Measurements from ENCODE around the gene DOCK1. TPM values are rescaled to one million over a fixed set of nuclear protein-coding genes. Genes with fewer than 3 reads are reported as not detected.

Gene DOCK1
- total RNA-seq, 4 donors from 2014 or later: 50.8 to 59.0 (median 53.6) TPM

- 82 to 100% methylated on average over 1 to 2 of the region's 2 CpGs for WGBS, 2 donors (ENCODE audit: low coverage in 1 of 2)
- Histone ChIP-seq H3K36me3 (peaks cover 0 to 88% of the 10 kb centered on the region in 2 donors), H3K27ac (no peak overlapping the region), H3K9me3 (no peaks in the 10 kb centered on the region), H3K4me3 (no peak overlapping the region), H3K27me3 (no peaks in the 10 kb centered on the region), H3K4me1 (no peaks in the 10 kb centered on the region)
- no peak for TF ChIP-seq EP300 (IDR thresholded peaks at IDR 0.05)
- TF ChIP-seq, protein P1, sequence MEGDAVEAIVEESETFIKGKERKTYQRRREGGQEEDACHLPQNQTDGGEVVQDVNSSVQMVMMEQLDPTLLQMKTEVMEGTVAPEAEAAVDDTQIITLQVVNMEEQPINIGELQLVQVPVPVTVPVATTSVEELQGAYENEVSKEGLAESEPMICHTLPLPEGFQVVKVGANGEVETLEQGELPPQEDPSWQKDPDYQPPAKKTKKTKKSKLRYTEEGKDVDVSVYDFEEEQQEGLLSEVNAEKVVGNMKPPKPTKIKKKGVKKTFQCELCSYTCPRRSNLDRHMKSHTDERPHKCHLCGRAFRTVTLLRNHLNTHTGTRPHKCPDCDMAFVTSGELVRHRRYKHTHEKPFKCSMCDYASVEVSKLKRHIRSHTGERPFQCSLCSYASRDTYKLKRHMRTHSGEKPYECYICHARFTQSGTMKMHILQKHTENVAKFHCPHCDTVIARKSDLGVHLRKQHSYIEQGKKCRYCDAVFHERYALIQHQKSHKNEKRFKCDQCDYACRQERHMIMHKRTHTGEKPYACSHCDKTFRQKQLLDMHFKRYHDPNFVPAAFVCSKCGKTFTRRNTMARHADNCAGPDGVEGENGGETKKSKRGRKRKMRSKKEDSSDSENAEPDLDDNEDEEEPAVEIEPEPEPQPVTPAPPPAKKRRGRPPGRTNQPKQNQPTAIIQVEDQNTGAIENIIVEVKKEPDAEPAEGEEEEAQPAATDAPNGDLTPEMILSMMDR (IDR thresholded peaks at IDR 0.05): no peak
- TF ChIP-seq POLR2AphosphoS5 (IDR thresholded peaks at IDR 0.05): no peak
- TF ChIP-seq POLR2A (IDR thresholded peaks at IDR 0.05): no peak
- no peak for ATAC-seq
Observed at GRCh38 chr10:127071126-127071525, 165.9 kb downstream of the DOCK1 start.

- no peak for TF ChIP-seq EP300 (IDR thresholded peaks at IDR 0.05)
- no peak for TF ChIP-seq POLR2AphosphoS5 (IDR thresholded peaks at IDR 0.05)
- no peak for TF ChIP-seq POLR2A (IDR thresholded peaks at IDR 0.05)
- TF ChIP-seq, protein P1 (IDR thresholded peaks at IDR 0.05): no peak
- Histone ChIP-seq H3K36me3 (peaks cover 0 to 84% of the 10 kb centered on the region in 2 donors), H3K27ac (no peak overlapping the region), H3K27me3 (no peaks in the 10 kb centered on the region), H3K4me3 (no peak overlapping the region), H3K4me1 (no peaks in the 10 kb centered on the region), H3K9me3 (no peaks in the 10 kb centered on the region)
- ATAC-seq: no peak
- whole genome bisulfite sequencing, 2 donors (ENCODE audit: low coverage in 1 of 2): 85 to 100% methylated on average over 1 to 3 of the region's 3 CpGs
Observed at GRCh38 chr10:127073666-127074065, 168.4 kb downstream of the DOCK1 start.

GRCh38 chr10:127079392-127079791 lies 174.2 kb downstream of the DOCK1 start:
- no peaks in the 10 kb centered on the region for H3K9me3 ChIP-seq
- no peak overlapping the region for H3K27ac ChIP-seq
- no peak overlapping the region for H3K4me3 ChIP-seq
- no peaks in the 10 kb centered on the region for H3K27me3 ChIP-seq
- ATAC-seq: no peak
- WGBS, 2 donors (ENCODE audit: low coverage in 1 of 2): 100% methylated on average over 3 of the region's 3 CpGs; no CpG with 5 or more reads in 1 of the 2 donors
- TF ChIP-seq, protein P1 (IDR thresholded peaks at IDR 0.05): no peak
- TF ChIP-seq EP300 (IDR thresholded peaks at IDR 0.05) (no peak), POLR2AphosphoS5 (IDR thresholded peaks at IDR 0.05) (no peak), POLR2A (IDR thresholded peaks at IDR 0.05) (no peak)
- H3K36me3 ChIP-seq: peaks cover 0 to 65% of the 10 kb centered on the region in 2 donors
- H3K4me1 ChIP-seq: no peaks in the 10 kb centered on the region

DNA sequence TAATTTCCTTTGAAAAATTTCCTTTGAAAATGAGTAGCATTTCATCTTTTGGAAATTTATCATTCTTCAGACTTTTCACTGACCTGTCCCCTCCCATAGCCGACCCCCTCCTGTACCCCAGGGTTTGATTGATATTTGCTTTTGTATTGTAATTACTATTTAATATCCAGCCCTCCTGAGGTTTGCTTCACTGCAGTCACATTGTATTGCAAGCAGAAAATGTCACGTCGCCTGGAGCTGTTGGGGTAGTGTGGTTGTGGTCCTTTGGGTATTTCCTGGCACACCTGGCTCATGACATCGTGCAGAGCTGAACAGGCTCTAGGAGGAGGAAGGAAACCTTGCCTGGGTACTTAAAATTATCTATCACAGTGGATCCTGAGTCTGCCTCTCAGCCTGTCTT lies 175.1 kb downstream of the DOCK1 start:
- no peaks in the 10 kb centered on the region for H3K27me3 ChIP-seq
- no peaks in the 10 kb centered on the region for H3K9me3 ChIP-seq
- no peak overlapping the region for H3K27ac ChIP-seq
- 68 to 91% methylated on average over 4 of the region's 4 CpGs for WGBS, 2 donors (ENCODE audit: low coverage in 1 of 2)
- H3K4me1 ChIP-seq: no peaks in the 10 kb centered on the region
- H3K36me3 ChIP-seq: peaks cover 0 to 66% of the 10 kb centered on the region in 2 donors
- TF ChIP-seq EP300 (IDR thresholded peaks at IDR 0.05): no peak
- TF ChIP-seq POLR2A (IDR thresholded peaks at IDR 0.05): no peak
- TF ChIP-seq POLR2AphosphoS5 (IDR thresholded peaks at IDR 0.05): no peak
- TF ChIP-seq, protein P1 (IDR thresholded peaks at IDR 0.05): no peak
- ATAC-seq: no peak
- H3K4me3 ChIP-seq: no peak overlapping the region

- no peak for TF ChIP-seq POLR2AphosphoS5 (IDR thresholded peaks at IDR 0.05)
- TF ChIP-seq, protein P1 (IDR thresholded peaks at IDR 0.05): no peak
- TF ChIP-seq POLR2A (IDR thresholded peaks at IDR 0.05): no peak
- TF ChIP-seq EP300 (IDR thresholded peaks at IDR 0.05): no peak
- no peak for ATAC-seq
- 82 to 93% methylated on average over 6 to 10 of the region's 10 CpGs for WGBS, 2 donors (ENCODE audit: low coverage in 1 of 2)
- no peak overlapping the region for H3K4me3 ChIP-seq
- H3K27me3 ChIP-seq: no peaks in the 10 kb centered on the region
- no peaks in the 10 kb centered on the region for H3K9me3 ChIP-seq
- H3K36me3 ChIP-seq: peaks cover 0 to 51% of the 10 kb centered on the region in 2 donors
- H3K4me1 ChIP-seq: no peaks in the 10 kb centered on the region
- no peak overlapping the region for H3K27ac ChIP-seq
Observed at GRCh38 chr10:127081851-127082345, 176.7 kb downstream of the DOCK1 start.
